ENCODE measurements around the gene SLC35G2.
"Not testable (repeated sequence)": the region's sequence is repeated elsewhere in the genome, so short reads cannot be mapped to it uniquely, and the experiment has no call there.

SLC35G2 gene

DNA sequence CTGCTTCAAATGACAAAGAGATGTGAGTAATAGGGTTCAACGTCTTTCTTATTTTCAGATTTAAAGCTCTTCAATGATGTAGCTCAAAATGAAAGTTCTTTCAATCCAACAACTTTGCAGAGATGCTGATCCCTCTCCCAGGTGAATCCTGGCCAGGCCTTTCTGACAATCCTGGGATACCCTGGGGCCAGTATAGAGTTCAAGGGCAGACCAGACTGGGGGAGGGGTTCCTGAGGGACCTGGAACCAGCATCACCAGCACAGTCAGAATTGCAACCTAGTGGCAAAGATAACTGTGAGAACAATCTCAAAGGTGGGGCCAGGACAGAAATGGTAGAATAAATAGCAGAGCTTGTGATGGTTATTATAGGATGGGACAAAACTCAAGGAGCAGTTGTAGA is 23.4 kb downstream of the SLC35G2 start:
- Mint-ChIP-seq H3K4me1 (peaks cover 19% of the 10 kb centered on the region), H3K27ac (peak overlapping the region; percentile 34), H3K36me3 (peaks cover 29% of the 10 kb centered on the region), H3K4me3 (no peak overlapping the region), H3K27me3 (no peaks in the 10 kb centered on the region), H3K9me3 (no peaks in the 10 kb centered on the region)
- CTCF ChIA-PET = interaction anchor here (1.2 kb wide), 1 partner anchor 20 kb away, joined by 3 read pairs; the partner anchor contains the start of gene NCK1
- DNase-seq = no peak

- Mint-ChIP-seq H3K36me3 (peaks cover 27% of the 10 kb centered on the region), H3K4me3 (no peak overlapping the region), H3K27me3 (no peaks in the 10 kb centered on the region), H3K27ac (no peak overlapping the region), H3K4me1 (peaks cover 3% of the 10 kb centered on the region), H3K9me3 (no peaks in the 10 kb centered on the region)
- CTCF ChIA-PET = no interaction called here
- DNase-seq = no peak
Observed at GRCh38 chr3:136844724-136845123, 25.8 kb downstream of the SLC35G2 start.

DNA sequence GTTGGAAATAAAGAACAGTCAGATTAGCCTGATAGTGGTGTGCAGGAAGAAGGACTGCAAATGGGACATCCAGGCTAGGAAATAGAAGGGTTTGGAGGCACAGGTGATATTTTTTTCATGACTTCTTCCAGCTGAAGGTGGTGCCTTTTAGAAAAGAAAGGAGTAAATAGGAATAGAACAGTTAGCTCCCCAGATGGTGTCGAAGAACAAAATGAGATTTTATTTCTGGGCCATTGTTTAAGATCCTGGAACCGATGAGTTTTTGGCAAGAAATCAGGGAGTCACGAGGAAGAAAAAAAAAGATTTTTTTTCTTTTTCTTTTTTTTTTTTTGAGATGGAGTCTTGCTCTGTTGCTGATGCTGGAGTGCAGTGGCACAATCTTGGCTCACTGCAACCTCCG is 33.3 kb downstream of the SLC35G2 start:
- Mint-ChIP-seq H3K27me3 (no peaks in the 10 kb centered on the region), H3K4me3 (no peak overlapping the region), H3K36me3 (peaks cover 29% of the 10 kb centered on the region), H3K4me1 (peaks cover 4% of the 10 kb centered on the region), H3K9me3 (peaks cover 9% of the 10 kb centered on the region), H3K27ac (no peak overlapping the region)
- CTCF ChIA-PET = interaction anchor here (1.5 kb wide), 1 partner anchor 8 kb away, joined by 4 read pairs; no protein-coding TSS in a partner anchor
- DNase-seq = no peak

- Mint-ChIP-seq H3K27ac (no peak overlapping the region), H3K9me3 (peaks cover 10% of the 10 kb centered on the region)
- CTCF ChIA-PET = no interaction called here
Observed at GRCh38 chr3:136856665-136857064, 37.7 kb downstream of the SLC35G2 start.

DNA sequence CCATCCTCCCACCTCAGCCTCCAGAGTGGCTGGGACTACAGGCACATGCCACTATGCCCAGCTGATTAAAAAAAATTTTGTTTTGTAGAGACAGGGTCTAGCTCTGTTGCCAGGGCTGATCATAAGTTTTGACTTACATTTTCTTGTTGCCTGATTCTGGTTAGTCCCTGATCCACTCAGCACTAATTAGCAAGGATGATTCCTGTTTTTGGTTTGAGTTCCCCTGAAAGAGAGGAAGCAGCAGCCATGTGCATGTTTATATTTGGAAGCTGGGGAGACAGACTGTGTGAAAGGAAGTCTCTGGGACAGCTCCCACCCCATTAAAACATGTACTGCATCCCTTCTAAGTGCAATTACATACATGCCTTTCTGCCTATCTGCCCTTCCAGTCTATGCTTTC is 39.5 kb downstream of the SLC35G2 start:
- Mint-ChIP-seq H3K27ac (no peak overlapping the region), H3K36me3 (peaks cover 32% of the 10 kb centered on the region), H3K27me3 (peaks cover 3% of the 10 kb centered on the region), H3K9me3 (peaks cover 10% of the 10 kb centered on the region), H3K4me3 (no peak overlapping the region), H3K4me1 (peaks cover 42% of the 10 kb centered on the region)
- no peak for DNase-seq
- CTCF ChIA-PET = interaction anchor here (0.7 to 0.8 kb wide), 2 partner anchors 35 to 106 kb away, joined by 3 read pairs; partner anchors contain the start of gene STAG1

More at GRCh38 chr3:136856665-136857064, 37.7 kb downstream of the SLC35G2 start:
- H3K4me1 Mint-ChIP-seq = peaks cover 35% of the 10 kb centered on the region
- peaks cover under 1% of the 10 kb centered on the region for H3K27me3 Mint-ChIP-seq
- no peak overlapping the region for H3K4me3 Mint-ChIP-seq
- DNase-seq = no peak
- peaks cover 32% of the 10 kb centered on the region for H3K36me3 Mint-ChIP-seq

DNA sequence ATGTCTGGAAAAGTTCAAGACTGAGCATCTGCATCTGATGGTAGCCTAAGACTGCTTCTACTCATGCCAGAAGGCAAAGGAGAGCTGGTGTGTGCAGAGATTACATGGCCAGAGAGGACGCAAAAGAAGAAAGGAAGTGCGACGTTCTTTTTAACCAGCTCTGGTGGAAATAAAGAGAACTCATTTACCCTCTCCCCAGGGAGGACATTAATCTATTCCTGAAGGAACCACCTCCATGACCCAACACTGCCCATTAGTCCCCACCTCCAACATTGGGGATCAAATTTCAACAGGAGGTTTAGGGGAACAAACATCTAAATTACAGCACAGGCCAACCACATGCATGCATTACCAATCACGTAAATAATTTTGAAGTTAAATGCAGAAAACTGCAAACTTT is 41.6 kb downstream of the SLC35G2 start:
- CTCF ChIA-PET = interaction anchor here (0.7 to 4.3 kb wide), 4 partner anchors 9 to 469 kb away, joined by 3 to 24 read pairs (median 4); partner anchors contain the start of gene STAG1
- Mint-ChIP-seq H3K27me3 (peaks cover 3% of the 10 kb centered on the region), H3K36me3 (peaks cover 26% of the 10 kb centered on the region), H3K9me3 (peaks cover 10% of the 10 kb centered on the region), H3K27ac (peak overlapping the region; percentile 99), H3K4me3 (peak overlapping the region; percentile 85), H3K4me1 (peaks cover 50% of the 10 kb centered on the region)
- no peak for DNase-seq

GRCh38 chr3:136861890-136862616 is 43.1 kb downstream of the SLC35G2 start, which contains the start of gene NCK1:
Gene NCK1 (plus strand): TSS chr3:136862208. CDS start chr3:136928002, 65,794 bp downstream.
- CTCF ChIA-PET = interaction anchor here (0.7 to 4.3 kb wide), 7 partner anchors 20 to 470 kb away, joined by 3 to 24 read pairs (median 4); partner anchors contain the start of gene STAG1
- H3K27me3 Mint-ChIP-seq = peaks cover 3% of the 10 kb centered on the region
- H3K4me3 Mint-ChIP-seq = peak within 1 kb of the TSS; percentile 85
- peaks cover 21% of the 10 kb centered on the region for H3K36me3 Mint-ChIP-seq
- H3K4me1 Mint-ChIP-seq = peaks cover 60% of the 10 kb centered on the region
- H3K9me3 Mint-ChIP-seq = peaks cover 3% of the 10 kb centered on the region
- DNase-seq = peak; percentile 99
- peak within 1 kb of the TSS; percentile 99 for H3K27ac Mint-ChIP-seq

DNA sequence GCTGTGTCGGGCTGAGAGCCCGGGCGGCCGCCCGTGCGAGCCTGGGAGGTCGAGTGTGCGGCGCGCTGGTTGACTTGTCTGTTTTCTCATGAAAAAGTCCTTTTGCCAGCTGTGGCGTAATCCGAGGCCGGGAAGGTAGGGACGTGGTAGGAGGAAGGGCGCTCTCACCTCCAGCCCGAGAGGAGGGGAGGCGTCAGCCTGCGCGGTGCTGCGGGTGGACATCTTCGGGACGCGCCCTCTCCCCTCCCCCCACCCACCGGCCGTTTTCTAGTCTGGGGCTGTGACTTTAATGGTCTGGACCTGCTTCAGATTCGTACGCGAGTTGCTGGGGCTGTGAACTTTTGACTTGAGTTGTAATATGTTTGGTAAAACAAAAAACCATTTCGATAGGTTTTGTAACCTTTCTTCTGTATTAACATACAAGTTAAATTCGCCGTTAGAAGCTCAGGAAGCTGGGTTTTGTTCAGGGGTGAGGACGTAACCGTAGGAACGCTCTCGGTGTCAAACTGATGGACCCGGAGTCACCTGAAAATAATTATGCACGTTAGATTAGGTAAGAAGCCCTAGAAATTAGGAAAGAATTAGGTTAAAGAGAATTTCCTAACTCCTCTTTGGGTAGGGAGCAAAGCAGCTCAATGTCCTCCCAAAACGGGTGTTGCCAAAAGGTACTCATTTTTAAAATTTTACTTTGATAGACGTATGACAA is 43.8 kb downstream of the SLC35G2 start:
- peaks cover 60% of the 10 kb centered on the region for H3K4me1 Mint-ChIP-seq
- no peaks in the 10 kb centered on the region for H3K9me3 Mint-ChIP-seq
- DNase-seq = peak; percentile 65
- peaks cover 22% of the 10 kb centered on the region for H3K36me3 Mint-ChIP-seq
- peaks cover 3% of the 10 kb centered on the region for H3K27me3 Mint-ChIP-seq
- CTCF ChIA-PET = interaction anchor here (1.0 to 4.3 kb wide), 5 partner anchors 40 to 471 kb away, joined by 3 to 24 read pairs (median 5); partner anchors contain the start of gene STAG1
- H3K27ac Mint-ChIP-seq = peak overlapping the region; percentile 99
- peak overlapping the region; percentile 85 for H3K4me3 Mint-ChIP-seq

- Mint-ChIP-seq H3K27ac (no peak overlapping the region), H3K4me3 (no peak overlapping the region), H3K9me3 (peaks cover 17% of the 10 kb centered on the region), H3K27me3 (no peaks in the 10 kb centered on the region), H3K36me3 (peaks cover 47% of the 10 kb centered on the region), H3K4me1 (peaks cover 26% of the 10 kb centered on the region)
- no peak for DNase-seq
- CTCF ChIA-PET = no interaction called here
Observed at GRCh38 chr3:136869282-136869681, 50.4 kb downstream of the SLC35G2 start.

DNA sequence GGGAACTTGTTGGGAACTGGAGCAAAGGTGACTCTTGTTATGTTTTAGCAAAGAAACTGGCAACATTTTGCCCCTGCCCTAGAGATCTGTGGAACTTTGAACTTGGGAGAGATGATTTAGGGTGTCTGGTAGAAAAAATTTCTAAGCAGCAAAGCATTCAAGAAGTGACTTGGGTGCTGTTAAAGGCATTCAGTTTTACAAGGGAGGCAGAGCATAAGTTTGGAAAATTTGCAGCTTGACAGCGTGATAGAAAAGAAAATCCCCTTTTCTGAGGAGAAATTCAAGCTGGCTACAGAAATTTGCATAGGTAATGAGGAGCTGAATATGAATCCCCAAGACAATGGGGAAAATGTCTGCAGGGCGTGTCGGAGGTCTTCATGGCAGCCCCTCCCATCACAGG is 53.3 kb downstream of the SLC35G2 start:
- DNase-seq, H3K4me3 Mint-ChIP-seq, H3K27me3 Mint-ChIP-seq, CTCF ChIA-PET, H3K27ac Mint-ChIP-seq: not testable (repeated sequence)
- Mint-ChIP-seq H3K9me3 (peaks cover 17% of the 10 kb centered on the region), H3K4me1 (peaks cover 11% of the 10 kb centered on the region), H3K36me3 (peaks cover 49% of the 10 kb centered on the region)

DNA sequence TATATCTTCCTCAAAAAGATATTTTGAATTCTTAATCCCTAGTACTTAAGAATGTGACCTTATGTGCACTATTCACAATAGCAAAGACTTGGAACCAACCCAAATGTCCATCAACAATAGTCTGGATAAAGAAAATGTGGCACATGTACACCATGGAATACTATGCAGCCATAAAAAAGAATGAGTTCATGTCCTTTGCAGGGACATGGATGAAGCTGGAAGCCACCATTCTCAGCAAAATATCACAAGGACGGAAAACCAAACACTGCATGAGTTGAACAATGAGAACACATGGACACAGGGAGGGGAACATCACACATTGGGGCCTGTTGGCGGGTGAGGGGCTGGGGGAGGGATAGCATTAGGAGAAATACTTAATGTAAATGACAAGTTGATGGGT is 60.6 kb downstream of the SLC35G2 start:
- DNase-seq, H3K4me3 Mint-ChIP-seq, H3K27ac Mint-ChIP-seq, CTCF ChIA-PET, H3K27me3 Mint-ChIP-seq: not testable (repeated sequence)
- peaks cover 13% of the 10 kb centered on the region for H3K9me3 Mint-ChIP-seq
- H3K36me3 Mint-ChIP-seq = peaks cover 39% of the 10 kb centered on the region
- peaks cover 30% of the 10 kb centered on the region for H3K4me1 Mint-ChIP-seq

DNA sequence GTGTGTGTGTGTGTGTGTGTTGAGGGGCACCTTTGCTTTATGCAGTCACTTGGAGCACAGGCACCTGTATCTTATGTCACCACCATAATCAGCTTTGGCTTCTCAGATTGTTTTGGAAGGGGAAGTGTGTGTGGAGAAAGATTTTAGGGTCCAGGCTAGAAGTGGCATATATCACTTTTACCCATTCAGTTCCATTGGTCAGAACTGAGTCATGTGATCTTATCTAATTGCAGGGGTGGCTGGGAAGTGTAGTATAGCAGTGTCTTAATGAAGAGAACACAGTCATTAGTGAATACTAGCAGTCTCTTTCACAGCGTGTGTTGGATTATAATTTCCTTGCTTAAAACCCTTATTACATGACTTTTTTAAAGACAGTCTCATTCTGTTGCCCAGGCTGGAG is 63.6 kb downstream of the SLC35G2 start:
- H3K27me3 Mint-ChIP-seq = no peaks in the 10 kb centered on the region
- CTCF ChIA-PET = no interaction called here
- H3K4me1 Mint-ChIP-seq = peaks cover 56% of the 10 kb centered on the region
- peaks cover 38% of the 10 kb centered on the region for H3K36me3 Mint-ChIP-seq
- no peak for DNase-seq
- H3K4me3 Mint-ChIP-seq = no peak overlapping the region
- peaks cover 11% of the 10 kb centered on the region for H3K9me3 Mint-ChIP-seq
- no peak overlapping the region for H3K27ac Mint-ChIP-seq

GRCh38 chr3:136883967-136884720 is 65.2 kb downstream of the SLC35G2 start:
- H3K36me3 Mint-ChIP-seq = peaks cover 33% of the 10 kb centered on the region
- DNase-seq = no peak
- no peak overlapping the region for H3K4me3 Mint-ChIP-seq
- CTCF ChIA-PET = no interaction called here
- H3K4me1 Mint-ChIP-seq = peaks cover 60% of the 10 kb centered on the region
- no peaks in the 10 kb centered on the region for H3K27me3 Mint-ChIP-seq
- H3K9me3 Mint-ChIP-seq = peaks cover 2% of the 10 kb centered on the region
- no peak overlapping the region for H3K27ac Mint-ChIP-seq

Measured in activated naive CD4-positive, alpha-beta T cell treated with anti-CD3 and anti-CD28 coated beads, Interleukin-2, amount 10 ng/mL, durations not matched to agents 7 days and 5 days (primary cell).